GM23338 (cell line): ENCODE data around the gene CGRRF1. TPM values are rescaled to one million over a fixed set of nuclear protein-coding genes. Genes with fewer than 3 reads are reported as not detected.

Experiments used
- ATAC-seq: fragments of 200-7000 bp; cut with Tn5 transposase; 3 replicates; pipeline ENCODE4 v1.9.1; 2020
- DNase-seq: peaks from one replicate; pipeline ENCODE4 v3.0.0-alpha.2; 2015; ENCODE audit warnings: low spot score
- H2AFZ ChIP-seq: fragments of 200-600 bp; sonication (generic); 2 replicates; pipeline ENCODE4 v1.8.0; 2016; ENCODE audit warnings: antibody characterized with exemption, mild to moderate bottlenecking, moderate library complexity
- H3F3A ChIP-seq: fragments of 200-600 bp; sonication (generic); replicated peaks from 2 replicates; pipeline ENCODE4 v1.8.0; 2017; ENCODE audit warnings: antibody characterized with exemption, mixed run types, low read depth
- H3K27ac ChIP-seq: fragments of 200-600 bp; sonication (generic); 2 replicates; pipeline ENCODE4 v1.6.1; 2016; ENCODE audit warnings: low read depth
- H3K27me3 ChIP-seq: fragments of 200-600 bp; sonication (generic); 2 replicates; pipeline ENCODE4 v1.8.0; 2016; ENCODE audit warnings: mild to moderate bottlenecking, mixed run types, moderate library complexity; ENCODE audit not compliant: insufficient read depth
- H3K36me3 ChIP-seq: fragments of 200-600 bp; sonication (generic); 2 replicates; pipeline ENCODE4 v1.8.0; 2016; ENCODE audit warnings: mild to moderate bottlenecking; ENCODE audit not compliant: insufficient read depth
- H3K4me1 ChIP-seq: fragments of 200-600 bp; sonication (generic); 2 replicates; pipeline ENCODE4 v1.8.0; 2016; ENCODE audit warnings: mild to moderate bottlenecking, moderate library complexity; ENCODE audit not compliant: insufficient read depth
- H3K4me2 ChIP-seq: fragments of 200-600 bp; sonication (generic); 2 replicates; pipeline ENCODE4 v1.7.1; 2017; ENCODE audit warnings: mixed run types
- H3K4me3 ChIP-seq: fragments of 200-600 bp; sonication (generic); 2 replicates; pipeline ENCODE4 v1.6.1; 2016; ENCODE audit warnings: mixed run types
- H3K79me2 ChIP-seq: fragments of 200-600 bp; sonication (generic); replicated peaks from 2 replicates; pipeline ENCODE4 v1.8.0; 2017; ENCODE audit warnings: mild to moderate bottlenecking; ENCODE audit not compliant: insufficient read depth
- H3K9me2 ChIP-seq: fragments of 200-600 bp; sonication (generic); 2 replicates; pipeline ENCODE4 v1.8.0; 2017; ENCODE audit not compliant: insufficient read depth
- H4K20me1 ChIP-seq: fragments of 200-600 bp; sonication (generic); replicated peaks from 2 replicates; pipeline ENCODE4 v1.8.0; 2017; ENCODE audit warnings: mild to moderate bottlenecking; ENCODE audit not compliant: insufficient read depth
- H3K27ac Mint-ChIP-seq: 2 replicates; pipeline ENCODE4 v1.8.0; 2020; ENCODE audit warnings: inconsistent platforms, mild to moderate bottlenecking, moderate library complexity, mixed read lengths
- H3K27me3 Mint-ChIP-seq: 3 replicates; pipeline ENCODE4 v1.8.0; 2022; ENCODE audit warnings: low read depth, mild to moderate bottlenecking, moderate library complexity, mixed read lengths, inconsistent platforms; ENCODE audit not compliant: insufficient read depth, poor library complexity
- H3K36me3 Mint-ChIP-seq: 3 replicates; pipeline ENCODE4 v1.8.0; 2021; ENCODE audit warnings: low read depth, mild to moderate bottlenecking, inconsistent platforms, moderate library complexity, mixed read lengths
- H3K4me1 Mint-ChIP-seq: 3 replicates; pipeline ENCODE4 v1.8.0; 2020; ENCODE audit warnings: mild to moderate bottlenecking, inconsistent platforms, mixed read lengths
- H3K4me3 Mint-ChIP-seq: 3 replicates; pipeline ENCODE4 v1.8.0; 2021; ENCODE audit warnings: moderate library complexity, mild to moderate bottlenecking, inconsistent platforms, mixed read lengths
- H3K9me3 Mint-ChIP-seq: 3 replicates; pipeline ENCODE4 v1.8.0; 2020; ENCODE audit warnings: moderate library complexity, mild to moderate bottlenecking, inconsistent platforms, mixed read lengths
- CREB1 ChIP-seq: fragments of 250-450 bp; sonication (Bioruptor Pico); IDR thresholded peaks from 2 replicates; pipeline ENCODE4 v1.5.0; 2020; ENCODE audit warnings: low read depth, mild to moderate bottlenecking, moderate library complexity
- EZH2 ChIP-seq: fragments of 200-600 bp; sonication (generic); IDR thresholded peaks from one replicate; pipeline ENCODE4 v1.8.0; 2017; ENCODE audit warnings: antibody characterized with exemption, mild to moderate bottlenecking, low read depth; ENCODE audit not compliant: unreplicated experiment
- EZH2phosphoT487 ChIP-seq: fragments of 200-600 bp; sonication (generic); IDR thresholded peaks from one replicate; pipeline ENCODE4 v1.8.1; 2018; ENCODE audit warnings: antibody characterized with exemption; ENCODE audit not compliant: unreplicated experiment
- JUNB ChIP-seq: IDR thresholded peaks from one replicate; pipeline ENCODE4 v1.6.1; 2016; ENCODE audit warnings: antibody characterized with exemption; ENCODE audit not compliant: unreplicated experiment
- NANOG ChIP-seq: IDR thresholded peaks from 2 replicates; pipeline ENCODE4 v1.6.1; 2016; ENCODE audit warnings: antibody characterized with exemption, borderline replicate concordance
- POLR2AphosphoS5 ChIP-seq: IDR thresholded peaks from 2 replicates; pipeline ENCODE4 v1.6.1; 2016; ENCODE audit warnings: antibody characterized with exemption, low read depth
- STAT1 ChIP-seq: IDR thresholded peaks from one replicate; pipeline ENCODE4 v1.6.1; 2016; ENCODE audit warnings: antibody characterized with exemption; ENCODE audit not compliant: unreplicated experiment
- ZNF114 ChIP-seq: fragments of 250-450 bp; sonication (Bioruptor Pico); IDR thresholded peaks from 2 replicates; pipeline ENCODE4 v1.5.0; 2020; ENCODE audit warnings: mild to moderate bottlenecking, moderate library complexity
- ZNF331 ChIP-seq: fragments of 250-450 bp; sonication (Bioruptor Pico); IDR thresholded peaks from 2 replicates; pipeline ENCODE4 v1.5.0; 2020; ENCODE audit warnings: low read depth, mild to moderate bottlenecking, moderate library complexity
- polyA plus RNA-seq: library from polyadenylated mRNA; unstranded; fragments of >200 nt; fragmentation: Nextera tagmentation; extraction: Ambion mirVana; gene quantifications from 2 replicates; pipeline ENCODE4 v1.2.1, GENCODE V29; 2016
- total RNA-seq: library from RNA; depleted of rRNA; stranded (reverse); fragments of >200 nt; shearing (Covaris generic); gene quantifications from 2 replicates; pipeline ENCODE4 v1.2.3, GENCODE V29; 2014
- TF ChIP-seq, protein P1 (sequence below), 2 experiments: fragments of 200-600 bp in 1 of 2; sonication (generic) in 1 of 2; conservative IDR thresholded peaks; 2 replicates each; pipeline versions ENCODE4 v1.5.1 to v1.6.1; 2016 to 2017; ENCODE audit warnings: antibody characterized with exemption in 2 of 2, low read depth in 2 of 2, mild to moderate bottlenecking in 2 of 2, moderate library complexity in 1 of 2
- TF ChIP-seq, protein P2 (sequence below): IDR thresholded peaks from one replicate; pipeline ENCODE4 v1.6.1; 2018; ENCODE audit warnings: antibody characterized with exemption; ENCODE audit not compliant: unreplicated experiment
- TF ChIP-seq, protein P3 (sequence below): IDR thresholded peaks from 2 replicates; pipeline ENCODE4 v1.6.1; 2016; ENCODE audit warnings: antibody characterized with exemption
- TF ChIP-seq, protein P4 (sequence below): fragments of 250-450 bp; sonication (Bioruptor Pico); IDR thresholded peaks from 2 replicates; pipeline ENCODE4 v1.5.0; 2020; ENCODE audit warnings: mild to moderate bottlenecking, moderate library complexity

The CGRRF1 gene
- total and polyA plus RNA-seq, 2 experiments from 2014 or later = 18.8 to 28.3 TPM

DNA sequence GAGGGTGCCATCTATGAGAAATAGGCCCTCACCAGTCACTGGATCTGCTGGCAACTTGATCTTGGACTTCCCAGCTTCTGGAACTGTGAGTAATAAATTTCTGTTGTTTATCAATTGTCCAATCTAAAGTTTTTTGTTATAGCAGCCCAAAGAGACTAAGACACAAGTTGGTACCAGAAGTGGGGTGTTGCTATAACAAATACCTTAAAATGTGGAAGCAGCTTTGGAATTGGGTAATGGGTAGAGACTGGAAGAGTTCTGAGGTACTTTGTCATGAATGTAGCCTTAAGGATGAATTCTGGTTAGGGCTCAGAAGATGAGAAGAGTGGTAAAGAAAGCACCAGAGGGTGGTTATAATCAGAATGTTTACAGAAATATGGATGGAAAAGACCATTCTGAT, 42.4 kb upstream of the CGRRF1 start (continued):
- TF ChIP-seq POLR2AphosphoS5 (no peak), ZNF114 (CRISPR knock-in tag) (no peak), CREB1 (CRISPR knock-in tag) (no peak), EZH2 (no peak)

DNA sequence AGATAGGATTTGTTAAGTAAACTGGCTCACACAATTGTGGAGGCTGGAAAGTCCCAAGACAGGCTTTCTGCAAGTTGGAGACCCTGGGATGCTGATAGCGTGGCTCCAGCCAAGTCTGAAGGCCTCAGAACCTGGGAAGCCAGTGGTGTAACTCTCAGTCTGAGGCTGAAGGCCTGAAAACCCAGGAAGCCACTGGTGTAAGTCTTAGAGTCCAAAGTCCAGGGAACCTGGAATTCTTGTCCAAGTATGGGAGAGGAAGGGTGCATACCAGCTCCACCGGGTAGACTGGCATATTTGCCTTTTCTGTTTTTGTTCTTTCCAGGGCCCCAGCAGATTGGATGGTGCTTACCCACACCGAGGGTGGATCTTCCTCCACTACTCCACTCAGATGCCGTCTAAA, 39.0 kb upstream of the CGRRF1 start:
- H3K27ac ChIP-seq = no peak overlapping the region
- no peaks in the 10 kb centered on the region; the same call in 1 of the 2 replicates for H4K20me1 ChIP-seq
- no peak overlapping the region for H3K4me2 ChIP-seq
- DNase-seq = no peak
- H3K27me3 ChIP-seq = no peaks in the 10 kb centered on the region
- TF ChIP-seq, protein P1, sequence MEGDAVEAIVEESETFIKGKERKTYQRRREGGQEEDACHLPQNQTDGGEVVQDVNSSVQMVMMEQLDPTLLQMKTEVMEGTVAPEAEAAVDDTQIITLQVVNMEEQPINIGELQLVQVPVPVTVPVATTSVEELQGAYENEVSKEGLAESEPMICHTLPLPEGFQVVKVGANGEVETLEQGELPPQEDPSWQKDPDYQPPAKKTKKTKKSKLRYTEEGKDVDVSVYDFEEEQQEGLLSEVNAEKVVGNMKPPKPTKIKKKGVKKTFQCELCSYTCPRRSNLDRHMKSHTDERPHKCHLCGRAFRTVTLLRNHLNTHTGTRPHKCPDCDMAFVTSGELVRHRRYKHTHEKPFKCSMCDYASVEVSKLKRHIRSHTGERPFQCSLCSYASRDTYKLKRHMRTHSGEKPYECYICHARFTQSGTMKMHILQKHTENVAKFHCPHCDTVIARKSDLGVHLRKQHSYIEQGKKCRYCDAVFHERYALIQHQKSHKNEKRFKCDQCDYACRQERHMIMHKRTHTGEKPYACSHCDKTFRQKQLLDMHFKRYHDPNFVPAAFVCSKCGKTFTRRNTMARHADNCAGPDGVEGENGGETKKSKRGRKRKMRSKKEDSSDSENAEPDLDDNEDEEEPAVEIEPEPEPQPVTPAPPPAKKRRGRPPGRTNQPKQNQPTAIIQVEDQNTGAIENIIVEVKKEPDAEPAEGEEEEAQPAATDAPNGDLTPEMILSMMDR (conservative IDR thresholded peaks at IDR 0.05; ENCODE audit: low read depth in 2 of 2) = no peak
- TF ChIP-seq ZNF331 (CRISPR knock-in tag) (no peak), JUNB (no peak), STAT1 (no peak), CREB1 (CRISPR knock-in tag) (no peak), NANOG (no peak), EZH2 (no peak), POLR2AphosphoS5 (no peak), ZNF114 (CRISPR knock-in tag) (no peak), EZH2phosphoT487 (no peak)
- TF ChIP-seq, protein P2, sequence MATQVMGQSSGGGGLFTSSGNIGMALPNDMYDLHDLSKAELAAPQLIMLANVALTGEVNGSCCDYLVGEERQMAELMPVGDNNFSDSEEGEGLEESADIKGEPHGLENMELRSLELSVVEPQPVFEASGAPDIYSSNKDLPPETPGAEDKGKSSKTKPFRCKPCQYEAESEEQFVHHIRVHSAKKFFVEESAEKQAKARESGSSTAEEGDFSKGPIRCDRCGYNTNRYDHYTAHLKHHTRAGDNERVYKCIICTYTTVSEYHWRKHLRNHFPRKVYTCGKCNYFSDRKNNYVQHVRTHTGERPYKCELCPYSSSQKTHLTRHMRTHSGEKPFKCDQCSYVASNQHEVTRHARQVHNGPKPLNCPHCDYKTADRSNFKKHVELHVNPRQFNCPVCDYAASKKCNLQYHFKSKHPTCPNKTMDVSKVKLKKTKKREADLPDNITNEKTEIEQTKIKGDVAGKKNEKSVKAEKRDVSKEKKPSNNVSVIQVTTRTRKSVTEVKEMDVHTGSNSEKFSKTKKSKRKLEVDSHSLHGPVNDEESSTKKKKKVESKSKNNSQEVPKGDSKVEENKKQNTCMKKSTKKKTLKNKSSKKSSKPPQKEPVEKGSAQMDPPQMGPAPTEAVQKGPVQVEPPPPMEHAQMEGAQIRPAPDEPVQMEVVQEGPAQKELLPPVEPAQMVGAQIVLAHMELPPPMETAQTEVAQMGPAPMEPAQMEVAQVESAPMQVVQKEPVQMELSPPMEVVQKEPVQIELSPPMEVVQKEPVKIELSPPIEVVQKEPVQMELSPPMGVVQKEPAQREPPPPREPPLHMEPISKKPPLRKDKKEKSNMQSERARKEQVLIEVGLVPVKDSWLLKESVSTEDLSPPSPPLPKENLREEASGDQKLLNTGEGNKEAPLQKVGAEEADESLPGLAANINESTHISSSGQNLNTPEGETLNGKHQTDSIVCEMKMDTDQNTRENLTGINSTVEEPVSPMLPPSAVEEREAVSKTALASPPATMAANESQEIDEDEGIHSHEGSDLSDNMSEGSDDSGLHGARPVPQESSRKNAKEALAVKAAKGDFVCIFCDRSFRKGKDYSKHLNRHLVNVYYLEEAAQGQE = no peak
- TF ChIP-seq, protein P3, sequence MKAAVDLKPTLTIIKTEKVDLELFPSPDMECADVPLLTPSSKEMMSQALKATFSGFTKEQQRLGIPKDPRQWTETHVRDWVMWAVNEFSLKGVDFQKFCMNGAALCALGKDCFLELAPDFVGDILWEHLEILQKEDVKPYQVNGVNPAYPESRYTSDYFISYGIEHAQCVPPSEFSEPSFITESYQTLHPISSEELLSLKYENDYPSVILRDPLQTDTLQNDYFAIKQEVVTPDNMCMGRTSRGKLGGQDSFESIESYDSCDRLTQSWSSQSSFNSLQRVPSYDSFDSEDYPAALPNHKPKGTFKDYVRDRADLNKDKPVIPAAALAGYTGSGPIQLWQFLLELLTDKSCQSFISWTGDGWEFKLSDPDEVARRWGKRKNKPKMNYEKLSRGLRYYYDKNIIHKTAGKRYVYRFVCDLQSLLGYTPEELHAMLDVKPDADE = no peak
- TF ChIP-seq, protein P4, sequence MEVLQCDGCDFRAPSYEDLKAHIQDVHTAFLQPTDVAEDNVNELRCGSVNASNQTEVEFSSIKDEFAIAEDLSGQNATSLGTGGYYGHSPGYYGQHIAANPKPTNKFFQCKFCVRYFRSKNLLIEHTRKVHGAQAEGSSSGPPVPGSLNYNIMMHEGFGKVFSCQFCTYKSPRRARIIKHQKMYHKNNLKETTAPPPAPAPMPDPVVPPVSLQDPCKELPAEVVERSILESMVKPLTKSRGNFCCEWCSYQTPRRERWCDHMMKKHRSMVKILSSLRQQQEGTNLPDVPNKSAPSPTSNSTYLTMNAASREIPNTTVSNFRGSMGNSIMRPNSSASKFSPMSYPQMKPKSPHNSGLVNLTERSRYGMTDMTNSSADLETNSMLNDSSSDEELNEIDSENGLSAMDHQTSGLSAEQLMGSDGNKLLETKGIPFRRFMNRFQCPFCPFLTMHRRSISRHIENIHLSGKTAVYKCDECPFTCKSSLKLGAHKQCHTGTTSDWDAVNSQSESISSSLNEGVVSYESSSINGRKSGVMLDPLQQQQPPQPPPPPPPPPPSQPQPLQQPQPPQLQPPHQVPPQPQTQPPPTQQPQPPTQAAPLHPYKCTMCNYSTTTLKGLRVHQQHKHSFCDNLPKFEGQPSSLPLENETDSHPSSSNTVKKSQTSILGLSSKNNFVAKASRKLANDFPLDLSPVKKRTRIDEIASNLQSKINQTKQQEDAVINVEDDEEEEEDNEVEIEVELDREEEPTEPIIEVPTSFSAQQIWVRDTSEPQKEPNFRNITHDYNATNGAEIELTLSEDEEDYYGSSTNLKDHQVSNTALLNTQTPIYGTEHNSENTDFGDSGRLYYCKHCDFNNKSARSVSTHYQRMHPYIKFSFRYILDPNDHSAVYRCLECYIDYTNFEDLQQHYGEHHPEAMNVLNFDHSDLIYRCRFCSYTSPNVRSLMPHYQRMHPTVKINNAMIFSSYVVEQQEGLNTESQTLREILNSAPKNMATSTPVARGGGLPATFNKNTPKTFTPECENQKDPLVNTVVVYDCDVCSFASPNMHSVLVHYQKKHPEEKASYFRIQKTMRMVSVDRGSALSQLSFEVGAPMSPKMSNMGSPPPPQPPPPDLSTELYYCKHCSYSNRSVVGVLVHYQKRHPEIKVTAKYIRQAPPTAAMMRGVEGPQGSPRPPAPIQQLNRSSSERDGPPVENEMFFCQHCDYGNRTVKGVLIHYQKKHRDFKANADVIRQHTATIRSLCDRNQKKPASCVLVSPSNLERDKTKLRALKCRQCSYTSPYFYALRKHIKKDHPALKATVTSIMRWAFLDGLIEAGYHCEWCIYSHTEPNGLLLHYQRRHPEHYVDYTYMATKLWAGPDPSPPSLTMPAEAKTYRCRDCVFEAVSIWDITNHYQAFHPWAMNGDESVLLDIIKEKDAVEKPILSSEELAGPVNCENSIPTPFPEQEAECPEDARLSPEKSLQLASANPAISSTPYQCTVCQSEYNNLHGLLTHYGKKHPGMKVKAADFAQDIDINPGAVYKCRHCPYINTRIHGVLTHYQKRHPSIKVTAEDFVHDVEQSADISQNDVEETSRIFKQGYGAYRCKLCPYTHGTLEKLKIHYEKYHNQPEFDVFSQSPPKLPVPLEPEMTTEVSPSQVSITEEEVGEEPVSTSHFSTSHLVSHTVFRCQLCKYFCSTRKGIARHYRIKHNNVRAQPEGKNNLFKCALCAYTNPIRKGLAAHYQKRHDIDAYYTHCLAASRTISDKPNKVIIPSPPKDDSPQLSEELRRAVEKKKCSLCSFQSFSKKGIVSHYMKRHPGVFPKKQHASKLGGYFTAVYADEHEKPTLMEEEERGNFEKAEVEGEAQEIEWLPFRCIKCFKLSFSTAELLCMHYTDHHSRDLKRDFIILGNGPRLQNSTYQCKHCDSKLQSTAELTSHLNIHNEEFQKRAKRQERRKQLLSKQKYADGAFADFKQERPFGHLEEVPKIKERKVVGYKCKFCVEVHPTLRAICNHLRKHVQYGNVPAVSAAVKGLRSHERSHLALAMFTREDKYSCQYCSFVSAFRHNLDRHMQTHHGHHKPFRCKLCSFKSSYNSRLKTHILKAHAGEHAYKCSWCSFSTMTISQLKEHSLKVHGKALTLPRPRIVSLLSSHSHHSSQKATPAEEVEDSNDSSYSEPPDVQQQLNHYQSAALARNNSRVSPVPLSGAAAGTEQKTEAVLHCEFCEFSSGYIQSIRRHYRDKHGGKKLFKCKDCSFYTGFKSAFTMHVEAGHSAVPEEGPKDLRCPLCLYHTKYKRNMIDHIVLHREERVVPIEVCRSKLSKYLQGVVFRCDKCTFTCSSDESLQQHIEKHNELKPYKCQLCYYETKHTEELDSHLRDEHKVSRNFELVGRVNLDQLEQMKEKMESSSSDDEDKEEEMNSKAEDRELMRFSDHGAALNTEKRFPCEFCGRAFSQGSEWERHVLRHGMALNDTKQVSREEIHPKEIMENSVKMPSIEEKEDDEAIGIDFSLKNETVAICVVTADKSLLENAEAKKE (CRISPR knock-in tag) = no peak
- H2AFZ ChIP-seq = no peak overlapping the region
- Mint-ChIP-seq H3K27ac (no peak overlapping the region), H3K4me3 (no peak overlapping the region), H3K4me1 (peaks cover 13% of the 10 kb centered on the region; the same call in 2 of the 3 replicates), H3K27me3 (no peaks in the 10 kb centered on the region), H3K36me3 (peaks cover 12% of the 10 kb centered on the region), H3K9me3 (peaks cover 19% of the 10 kb centered on the region)
- H3K4me3 ChIP-seq = no peak overlapping the region
- H3K36me3 ChIP-seq = no peaks in the 10 kb centered on the region; the same call in 1 of the 2 replicates
- H3K79me2 ChIP-seq = no peaks in the 10 kb centered on the region
- no peaks in the 10 kb centered on the region for H3F3A ChIP-seq
- ATAC-seq = no peak
- no peaks in the 10 kb centered on the region for H3K4me1 ChIP-seq
- no peaks in the 10 kb centered on the region for H3K9me2 ChIP-seq
